ENCODE measurements around the gene RBM44.

RBM44 gene

GRCh38 chr2:237883951-237884446, 85.4 kb downstream of the RBM44 start:
- ChIA-PET POLR2A (no interaction called here), CTCF (no interaction called here)
- no peak overlapping the region for H3K27ac ChIP-seq (ENCODE audit: extremely low read depth, low read depth, low read length)
- TF ChIP-seq ZNF473 (tag by site-specific recombination; IDR thresholded peaks at IDR 0.05) = no peak
- TF ChIP-seq ZNF211 (tag by site-specific recombination; IDR thresholded peaks at IDR 0.05; ENCODE audit: low read depth) = no peak
- TF ChIP-seq ATF2 (tag by site-specific recombination; IDR thresholded peaks at IDR 0.05; ENCODE audit: low read depth) = no peak
- TF ChIP-seq GLI4 (tag by site-specific recombination; IDR thresholded peaks at IDR 0.05) = no peak
- TF ChIP-seq ZNF239 (tag by site-specific recombination; IDR thresholded peaks at IDR 0.05) = no peak
- TF ChIP-seq ZNF398 (tag by site-specific recombination; IDR thresholded peaks at IDR 0.05) = no peak
- TF ChIP-seq ZNF146 (tag by site-specific recombination; IDR thresholded peaks at IDR 0.05) = no peak
- TF ChIP-seq ZNF639 (tag by site-specific recombination; IDR thresholded peaks at IDR 0.05) = no peak
- no peak for TF ChIP-seq ZNF830 (tag by site-specific recombination; IDR thresholded peaks at IDR 0.05; ENCODE audit: low read depth)
- TF ChIP-seq ZBTB10 (tag by site-specific recombination; IDR thresholded peaks at IDR 0.05) = no peak
- TF ChIP-seq ZNF600 (tag by site-specific recombination; IDR thresholded peaks at IDR 0.05) = no peak
- no peak for TF ChIP-seq ZXDB (tag by site-specific recombination; IDR thresholded peaks at IDR 0.05)
- no peak for TF ChIP-seq ZNF544 (tag by site-specific recombination; IDR thresholded peaks at IDR 0.05)
- no peak for TF ChIP-seq ZSCAN30 (tag by site-specific recombination; IDR thresholded peaks at IDR 0.05)
- TF ChIP-seq SP7 (tag by site-specific recombination; IDR thresholded peaks at IDR 0.05) = no peak
- no peak for TF ChIP-seq ZSCAN4 (tag by site-specific recombination; IDR thresholded peaks at IDR 0.05)
- H3K9me3 ChIP-seq (ENCODE audit: control insufficient read depth, insufficient read depth, low read depth, low read length) = no peaks in the 10 kb centered on the region
- no peaks in the 10 kb centered on the region for H3K36me3 ChIP-seq (ENCODE audit: control insufficient read depth in 2 of 2, insufficient read depth in 1 of 2, low read length in 2 of 2)
- no peaks in the 10 kb centered on the region for H3K4me1 ChIP-seq (ENCODE audit: control insufficient read depth, insufficient read depth, low read length)
- H3K4me3 ChIP-seq (ENCODE audit: low read depth, low read length) = no peak overlapping the region

GRCh38 chr2:237884681-237885080, 86.1 kb downstream of the RBM44 start:
- Histone ChIP-seq H3K4me3 (ENCODE audit: low read depth, low read length) (no peak overlapping the region), H3K27ac (ENCODE audit: extremely low read depth, low read depth, low read length) (no peak overlapping the region), H3K9me3 (ENCODE audit: control insufficient read depth, insufficient read depth, low read depth, low read length) (no peaks in the 10 kb centered on the region), H3K36me3 (ENCODE audit: control insufficient read depth in 2 of 2, insufficient read depth in 1 of 2, low read length in 2 of 2) (no peaks in the 10 kb centered on the region), H3K4me1 (ENCODE audit: control insufficient read depth, insufficient read depth, low read length) (no peaks in the 10 kb centered on the region)
- CTCF ChIA-PET = no interaction called here
- POLR2A ChIA-PET = no interaction called here
- TF ChIP-seq ZNF510 (tag by site-specific recombination; IDR thresholded peaks at IDR 0.05; ENCODE audit: insufficient replicate concordance) (no peak), ZNF394 (tag by site-specific recombination; IDR thresholded peaks at IDR 0.05; ENCODE audit: borderline replicate concordance) (no peak), ZNF19 (tag by site-specific recombination; IDR thresholded peaks at IDR 0.05; ENCODE audit: low read depth) (no peak), ZEB2 (tag by site-specific recombination; IDR thresholded peaks at IDR 0.05) (no peak), WT1 (tag by site-specific recombination; IDR thresholded peaks at IDR 0.05) (no peak), ZIC2 (tag by site-specific recombination; IDR thresholded peaks at IDR 0.05) (no peak), ZNF837 (tag by site-specific recombination; IDR thresholded peaks at IDR 0.05) (no peak), ZNF629 (tag by site-specific recombination; IDR thresholded peaks at IDR 0.05) (no peak), ZNF184 (tag by site-specific recombination; IDR thresholded peaks at IDR 0.05) (no peak), ZNF600 (tag by site-specific recombination; IDR thresholded peaks at IDR 0.05) (no peak), ZNF621 (tag by site-specific recombination; IDR thresholded peaks at IDR 0.05) (no peak)

Measured in HEK293 (cell line).